Stimulated activated CD8-positive, alpha-beta memory T cell treated with anti-CD3 and anti-CD28 coated beads, Interleukin-15, amount 100 ng/mL, for 24 hours (primary cell): Measurements from ENCODE around the gene SYNDIG1.

Source experiments
- DNase-seq: peaks from one replicate; pipeline ENCODE4 v3.0.0-alpha.2; 2020; ENCODE audit warnings: low read depth

The SYNDIG1 gene

GRCh38 chr20:24571159-24571558 is 101.7 kb downstream of the SYNDIG1 start:
- DNase-seq = no peak

GRCh38 chr20:24572140-24572539 is 102.7 kb downstream of the SYNDIG1 start:
- no peak for DNase-seq

- no peak for DNase-seq
Observed at GRCh38 chr20:24572862-24573261, 103.4 kb downstream of the SYNDIG1 start.

- no peak for DNase-seq
Observed at GRCh38 chr20:24573557-24573956, 104.1 kb downstream of the SYNDIG1 start.

- no peak for DNase-seq
Observed at GRCh38 chr20:24574307-24574706, 104.9 kb downstream of the SYNDIG1 start.

- DNase-seq = no peak
Observed at GRCh38 chr20:24574797-24575196, 105.4 kb downstream of the SYNDIG1 start.

GRCh38 chr20:24575811-24576210 is 106.4 kb downstream of the SYNDIG1 start:
- DNase-seq = no peak

- no peak for DNase-seq
Observed at GRCh38 chr20:24576447-24576846, 107.0 kb downstream of the SYNDIG1 start.

GRCh38 chr20:24577271-24577909 is 108.0 kb downstream of the SYNDIG1 start:
- no peak for DNase-seq

- no peak for DNase-seq
Observed at GRCh38 chr20:24578567-24579415, 109.4 kb downstream of the SYNDIG1 start.

- no peak for DNase-seq
Observed at GRCh38 chr20:24579475-24579874, 110.0 kb downstream of the SYNDIG1 start.

- no peak for DNase-seq
Observed at GRCh38 chr20:24580006-24580405, 110.6 kb downstream of the SYNDIG1 start.

- no peak for DNase-seq
Observed at GRCh38 chr20:24580855-24581254, 111.4 kb downstream of the SYNDIG1 start.

- DNase-seq = no peak
Observed at GRCh38 chr20:24581443-24582170, 112.2 kb downstream of the SYNDIG1 start.

GRCh38 chr20:24582373-24583168 is 113.1 kb downstream of the SYNDIG1 start:
- no peak for DNase-seq

GRCh38 chr20:24583169-24583792 is 113.9 kb downstream of the SYNDIG1 start:
- no peak for DNase-seq

- no peak for DNase-seq
Observed at GRCh38 chr20:24584078-24584477, 114.6 kb downstream of the SYNDIG1 start.

- no peak for DNase-seq
Observed at GRCh38 chr20:24584538-24585356, 115.3 kb downstream of the SYNDIG1 start.

- DNase-seq = no peak
Observed at GRCh38 chr20:24585796-24586522, 116.5 kb downstream of the SYNDIG1 start.

- no peak for DNase-seq
Observed at GRCh38 chr20:24586523-24586840, 117.1 kb downstream of the SYNDIG1 start.
